CD14-positive monocyte (primary cell): Measurements from ENCODE around the gene TSPAN16. TPM values are rescaled to one million over a fixed set of nuclear protein-coding genes. Genes with fewer than 3 reads are reported as not detected.

Experiments
- DNase-seq, 3 donors: peaks; one replicate each; pipeline ENCODE4 v3.0.0-alpha.2; 2011 to 2022
- H2AFZ ChIP-seq: 2 replicates; pipeline ENCODE4 v1.6.0; 2012; ENCODE audit warnings: mild to moderate bottlenecking, low read depth, low read length, inconsistent platforms; ENCODE audit not compliant: insufficient read depth, poor library complexity, severe bottlenecking
- H3K27ac ChIP-seq, 2 donors: 1 replicate in 1 of 2; 2 replicates in 1 of 2; pipeline ENCODE4 v1.5.1; 2012 to 2013; ENCODE audit warnings: low read length in 2 of 2, control low read depth in 1 of 2, inconsistent platforms in 1 of 2, low read depth in 1 of 2, mild to moderate bottlenecking in 1 of 2
- H3K27me3 ChIP-seq, 2 donors: one replicate each; pipeline versions ENCODE4 v1.6.0 to v1.6.1; 2011 to 2013; ENCODE audit warnings: low read length in 2 of 2; ENCODE audit not compliant: control insufficient read depth in 2 of 2, insufficient read depth in 2 of 2
- H3K36me3 ChIP-seq, 2 donors: replicated peaks in 1 of 2; 1 replicate in 1 of 2; 2 replicates in 1 of 2; pipeline versions ENCODE4 v1.5.1 to v1.6.1; 2012 to 2013; ENCODE audit warnings: low read length in 2 of 2, control low read depth in 1 of 2, inconsistent platforms in 1 of 2, mild to moderate bottlenecking in 1 of 2; ENCODE audit not compliant: insufficient read depth in 2 of 2, control insufficient read depth in 1 of 2
- H3K4me1 ChIP-seq, 2 donors: 1 replicate in 1 of 2; 2 replicates in 1 of 2; pipeline versions ENCODE4 v1.5.1 to v1.6.1; 2012 to 2013; ENCODE audit warnings: low read length in 2 of 2, control low read depth in 1 of 2, inconsistent platforms in 1 of 2, mild to moderate bottlenecking in 1 of 2, moderate library complexity in 1 of 2; ENCODE audit not compliant: insufficient read depth in 2 of 2, control insufficient read depth in 1 of 2
- H3K4me2 ChIP-seq: replicated peaks from 2 replicates; pipeline ENCODE3; 2012; ENCODE audit warnings: low read length, moderate library complexity, mild to moderate bottlenecking; ENCODE audit not compliant: poor library complexity, severe bottlenecking; ENCODE audit errors: extremely low read depth
- H3K4me3 ChIP-seq, 3 experiments: fragments of 200-600 bp in 1 of 3; sonication (generic) in 1 of 3; replicated peaks in 1 of 3; 1 replicate in 2 of 3; 2 replicates in 1 of 3; pipeline ENCODE4 v1.5.1; 2011 to 2013; ENCODE audit warnings: low read length in 3 of 3, mild to moderate bottlenecking in 3 of 3, control low read depth in 2 of 3, low read depth in 2 of 3, inconsistent platforms in 1 of 3, moderate library complexity in 1 of 3
- H3K79me2 ChIP-seq: 2 replicates; pipeline ENCODE4 v1.6.0; 2012; ENCODE audit warnings: mild to moderate bottlenecking, control low read depth, inconsistent platforms, low read length, moderate library complexity; ENCODE audit not compliant: insufficient read depth
- H3K9ac ChIP-seq: 2 replicates; pipeline ENCODE4 v1.6.0; 2017; ENCODE audit warnings: low read length, mild to moderate bottlenecking; ENCODE audit not compliant: insufficient read depth, poor library complexity, severe bottlenecking
- H3K9me3 ChIP-seq, 2 donors: replicated peaks in 1 of 2; 1 replicate in 1 of 2; 2 replicates in 1 of 2; pipeline versions ENCODE4 v1.5.1 to v1.6.1; 2012 to 2013; ENCODE audit warnings: low read length in 2 of 2, control low read depth in 1 of 2; ENCODE audit not compliant: control insufficient read depth in 1 of 2, insufficient read depth in 1 of 2
- H4K20me1 ChIP-seq: 2 replicates; pipeline ENCODE4 v1.6.0; 2012; ENCODE audit warnings: mild to moderate bottlenecking, low read length, control low read depth, moderate library complexity; ENCODE audit not compliant: insufficient read depth
- H3K27ac Mint-ChIP-seq, 7 donors: one replicate each; pipeline ENCODE4 v1.8.0; 2020; ENCODE audit warnings: mild to moderate bottlenecking in 7 of 7, mixed read lengths in 7 of 7, moderate library complexity in 6 of 7, inconsistent platforms in 2 of 7
- H3K27me3 Mint-ChIP-seq, 3 donors: one replicate each; pipeline ENCODE4 v1.8.0; 2021 to 2022; ENCODE audit warnings: low read depth in 3 of 3, mild to moderate bottlenecking in 3 of 3, mixed read lengths in 3 of 3, moderate library complexity in 3 of 3, inconsistent platforms in 1 of 3
- H3K36me3 Mint-ChIP-seq, 2 donors: one replicate each; pipeline ENCODE4 v1.8.0; 2020; ENCODE audit warnings: mixed read lengths in 2 of 2, inconsistent platforms in 1 of 2, mild to moderate bottlenecking in 1 of 2
- H3K4me1 Mint-ChIP-seq: one replicate; pipeline ENCODE4 v1.8.0; 2020; ENCODE audit warnings: mild to moderate bottlenecking, mixed read lengths
- H3K4me3 Mint-ChIP-seq, 2 donors: one replicate each; pipeline ENCODE4 v1.8.0; 2020; ENCODE audit warnings: mild to moderate bottlenecking in 2 of 2, mixed read lengths in 2 of 2, moderate library complexity in 1 of 2
- H3K9me3 Mint-ChIP-seq, 7 donors: one replicate each; pipeline ENCODE4 v1.8.0; 2020 to 2022; ENCODE audit warnings: mixed read lengths in 7 of 7, mild to moderate bottlenecking in 6 of 7, moderate library complexity in 6 of 7, inconsistent platforms in 2 of 7
- CTCF ChIP-seq: fragments of 200-600 bp; IDR thresholded peaks from one replicate; pipeline ENCODE4 v1.8.0; 2022; ENCODE audit warnings: antibody characterized with exemption, mild to moderate bottlenecking
- WGBS: methylation state at CpG from one replicate; pipeline ENCODE4 v1.1.5; 2013; ENCODE audit warnings: missing lambda C conversion rate; ENCODE audit not compliant: insufficient coverage; 5-methylcytosine and 5-hydroxymethylcytosine counted together
- intact Hi-C, 2 donors: fragments of 100-400 bp; cut with micrococcal nuclease; formaldehyde crosslinking; loops; one replicate each; pipeline versions ENCODE4 v1.15.0 to v1.15.1; 2023
- polyA plus RNA-seq, 3 donors: library from polyadenylated mRNA; depleted of rRNA in 1 of 3; unstranded in 2 of 3; stranded (reverse) in 1 of 3; fragments of 300-500 nt in 2 of 3; fragments of >200 nt in 1 of 3; fragmentation: Illumina TruSeq in 2 of 3; gene quantifications; 1 replicate in 2 of 3; 2 replicates in 1 of 3; pipeline ENCODE4 v1.2.3, GENCODE V29; 2012 to 2021

The TSPAN16 gene
- polyA plus RNA-seq, 3 donors = 0.08 to 0.31 TPM; not detected in 1

GRCh38 chr19:11363881-11364280, 67.9 kb downstream of the TSPAN16 start:
- Histone ChIP-seq H3K79me2 (no peaks in the 10 kb centered on the region), H3K4me1 (no peaks in the 10 kb centered on the region), H3K27ac (no peak overlapping the region), H3K9me3 (no peaks in the 10 kb centered on the region), H3K4me3 (no peak overlapping the region), H4K20me1 (peaks cover 59% of the 10 kb centered on the region), H3K9ac (no peak overlapping the region), H3K4me2 (no peak overlapping the region), H3K27me3 (no peaks in the 10 kb centered on the region), H3K36me3 (peaks cover 64 to 78% of the 10 kb centered on the region in 2 donors), H2AFZ (no peak overlapping the region)
- WGBS = 99% methylated on average over 10 of the region's 10 CpGs
- H3K9me3 Mint-ChIP-seq = no peaks in the 10 kb centered on the region
- peaks cover 0 to 2% (median 1%) of the 10 kb centered on the region in 3 donors for H3K27me3 Mint-ChIP-seq
- DNase-seq = no peak
- peaks cover 63 to 88% of the 10 kb centered on the region in 2 donors for H3K36me3 Mint-ChIP-seq
- peak overlapping the region in 1 of 7 donors; percentile 33 for H3K27ac Mint-ChIP-seq
- H3K4me3 Mint-ChIP-seq = no peak overlapping the region
- TF ChIP-seq CTCF = no peak
- intact Hi-C loops = no loop called here
- peaks cover 7% of the 10 kb centered on the region for H3K4me1 Mint-ChIP-seq

GRCh38 chr19:11364296-11364904, 68.4 kb downstream of the TSPAN16 start:
- over 99% methylated on average over 21 of the region's 28 CpGs for WGBS
- Mint-ChIP-seq H3K4me3 (no peak overlapping the region), H3K4me1 (peaks cover 2% of the 10 kb centered on the region), H3K27me3 (no peaks in the 10 kb centered on the region), H3K36me3 (peaks cover 61 to 85% of the 10 kb centered on the region in 2 donors), H3K27ac (peak overlapping the region in 2 of 7 donors; percentile 14 to 19), H3K9me3 (no peaks in the 10 kb centered on the region)
- no peak overlapping the region for H3K27ac ChIP-seq
- H2AFZ ChIP-seq = no peak overlapping the region
- no peaks in the 10 kb centered on the region for H3K27me3 ChIP-seq
- TF ChIP-seq CTCF = no peak
- peaks cover 63 to 73% of the 10 kb centered on the region in 2 donors for H3K36me3 ChIP-seq
- no peak overlapping the region for H3K9ac ChIP-seq
- intact Hi-C loops = no loop called here
- no peak overlapping the region for H3K4me2 ChIP-seq
- DNase-seq = no peak
- H3K79me2 ChIP-seq = no peaks in the 10 kb centered on the region
- no peaks in the 10 kb centered on the region for H3K9me3 ChIP-seq
- H3K4me1 ChIP-seq = no peaks in the 10 kb centered on the region
- peaks cover 54% of the 10 kb centered on the region for H4K20me1 ChIP-seq
- H3K4me3 ChIP-seq = no peak overlapping the region
